Measurements from ENCODE around the gene ARHGAP45. TPM values are rescaled to one million over a fixed set of nuclear protein-coding genes. Genes with fewer than 3 reads are reported as not detected.
A peak's percentile ranks its signal among the peaks of the same experiment; 100 is the strongest.

ARHGAP45 gene
- total RNA-seq, 1 donor from 2014 or later = 3.0 TPM

DNA sequence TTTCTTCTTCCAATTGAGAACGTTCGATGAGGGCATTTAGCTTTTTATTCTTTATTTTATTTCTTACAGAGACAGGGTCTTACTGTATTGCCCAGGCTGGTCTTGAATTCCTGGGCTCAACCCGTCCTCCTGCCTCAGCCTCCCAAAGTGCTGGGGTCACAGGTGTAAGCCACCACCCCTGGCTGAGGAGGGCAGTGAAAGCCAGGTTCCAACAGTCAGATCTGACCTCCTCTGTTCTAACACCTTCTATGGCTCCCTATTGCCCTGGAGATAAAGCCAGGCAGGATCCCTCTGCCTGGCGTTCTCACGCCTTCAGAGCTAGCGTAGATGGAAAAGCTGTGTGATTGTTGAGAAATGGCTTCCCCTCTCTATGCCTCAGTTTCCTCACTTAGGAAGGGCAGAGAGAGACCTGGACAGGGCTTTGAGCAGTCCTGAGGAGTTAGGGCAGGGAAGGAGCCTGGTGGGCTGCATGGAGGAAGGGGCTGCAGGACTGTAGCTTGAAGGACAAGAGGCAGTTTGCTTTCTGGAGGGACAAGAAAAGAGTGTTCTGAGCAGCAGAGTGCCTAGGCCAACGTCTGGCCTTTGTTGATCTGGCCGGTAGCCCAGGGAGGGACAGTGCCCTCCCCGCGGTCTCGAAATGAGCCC lies 5.5 kb downstream of the ARHGAP45 start:
- H3K4me2 ChIP-seq (ENCODE audit: low read length) = no peak overlapping the region
- H3K4me3 ChIP-seq (ENCODE audit: insufficient read depth, low read depth, low read length) = no peak overlapping the region
- H3K4me3 Mint-ChIP-seq (ENCODE audit: unreplicated experiment) = no peak overlapping the region
- FAIRE-seq (no peak), DNase-seq (ENCODE audit: low read depth) (no peak)
- no peaks in the 10 kb centered on the region for H3K4me1 Mint-ChIP-seq (ENCODE audit: low read depth, unreplicated experiment)
- no peak overlapping the region for H3K9ac ChIP-seq (ENCODE audit: low read length)
- peaks cover 2% of the 10 kb centered on the region for H3K36me3 Mint-ChIP-seq (ENCODE audit: low read depth, unreplicated experiment)
- no peaks in the 10 kb centered on the region for H3K9me3 Mint-ChIP-seq (ENCODE audit: unreplicated experiment)
- no peak overlapping the region for H3K27ac Mint-ChIP-seq (ENCODE audit: unreplicated experiment)
- no peak overlapping the region for H2AFZ ChIP-seq (ENCODE audit: low read depth, low read length)
- H3K27me3 ChIP-seq (ENCODE audit: insufficient read depth, low read length) = peaks cover 31% of the 10 kb centered on the region
- H3K27me3 Mint-ChIP-seq (ENCODE audit: low read depth, unreplicated experiment) = peaks cover 35% of the 10 kb centered on the region
- no peaks in the 10 kb centered on the region for H3K36me3 ChIP-seq (ENCODE audit: insufficient read depth, low read length)
- TF ChIP-seq CTCF (IDR thresholded peaks at IDR 0.05; ENCODE audit: insufficient read depth, low read depth, low read length) (no peak), EZH2 (IDR thresholded peaks at IDR 0.05; ENCODE audit: insufficient read depth, low read length) (no peak)
- no peak overlapping the region for H3K27ac ChIP-seq (ENCODE audit: low read depth, low read length)
- no peaks in the 10 kb centered on the region for H3K4me1 ChIP-seq (ENCODE audit: insufficient read depth, low read length)
- no peaks in the 10 kb centered on the region for H4K20me1 ChIP-seq (ENCODE audit: insufficient read depth, low read length)
- no peaks in the 10 kb centered on the region for H3K9me3 ChIP-seq (ENCODE audit: insufficient read depth, low read depth, low read length)
- H3K79me2 ChIP-seq (ENCODE audit: insufficient read depth, low read length) = no peaks in the 10 kb centered on the region

- Mint-ChIP-seq H3K27ac (ENCODE audit: unreplicated experiment) (peak overlapping the region; percentile 41), H3K36me3 (ENCODE audit: low read depth, unreplicated experiment) (peaks cover 2% of the 10 kb centered on the region), H3K9me3 (ENCODE audit: unreplicated experiment) (no peaks in the 10 kb centered on the region), H3K4me3 (ENCODE audit: unreplicated experiment) (no peak overlapping the region), H3K27me3 (ENCODE audit: low read depth, unreplicated experiment) (peaks cover 32% of the 10 kb centered on the region), H3K4me1 (ENCODE audit: low read depth, unreplicated experiment) (no peaks in the 10 kb centered on the region)
- Histone ChIP-seq H3K79me2 (ENCODE audit: insufficient read depth, low read length) (no peaks in the 10 kb centered on the region), H3K4me1 (ENCODE audit: insufficient read depth, low read length) (no peaks in the 10 kb centered on the region), H3K4me3 (ENCODE audit: insufficient read depth, low read depth, low read length) (no peak overlapping the region), H3K36me3 (ENCODE audit: insufficient read depth, low read length) (no peaks in the 10 kb centered on the region), H2AFZ (ENCODE audit: low read depth, low read length) (no peak overlapping the region), H3K4me2 (ENCODE audit: low read length) (no peak overlapping the region), H4K20me1 (ENCODE audit: insufficient read depth, low read length) (no peaks in the 10 kb centered on the region), H3K9me3 (ENCODE audit: insufficient read depth, low read depth, low read length) (no peaks in the 10 kb centered on the region), H3K27me3 (ENCODE audit: insufficient read depth, low read length) (peaks cover 31% of the 10 kb centered on the region), H3K27ac (ENCODE audit: low read depth, low read length) (no peak overlapping the region), H3K9ac (ENCODE audit: low read length) (no peak overlapping the region)
- DNase-seq (ENCODE audit: low read depth) = no peak
- no peak for FAIRE-seq
- TF ChIP-seq CTCF (IDR thresholded peaks at IDR 0.05; ENCODE audit: insufficient read depth, low read depth, low read length) (no peak), EZH2 (IDR thresholded peaks at IDR 0.05; ENCODE audit: insufficient read depth, low read length) (no peak)
Observed at GRCh38 chr19:1073063-1073955, 6.3 kb downstream of the ARHGAP45 start.

Measured in astrocyte (in vitro differentiated cells and primary cell).